Activated CD8-positive, alpha-beta T cell treated with anti-CD3 and anti-CD28 coated beads for 36 hours (primary cell): ENCODE measurements around the gene GPRIN1. TPM values are rescaled to one million over a fixed set of nuclear protein-coding genes. Genes with fewer than 3 reads are reported as not detected.

ENCODE experiments used
- ATAC-seq: fragments of 200-7000 bp; cut with Tn5 transposase; one replicate; pipeline ENCODE4 v1.10.0; 2021; ENCODE audit warnings: mild to moderate bottlenecking, moderate library complexity
- CTCF ChIA-PET: fragments of 350-600 bp; sonication (Branson Sonifier 250); formaldehyde crosslinking; loops from one replicate; lab custom pipeline; 2021; ENCODE audit warnings: antibody characterized with exemption; lab: Charles Lee
- POLR2A ChIA-PET: fragments of 350-600 bp; sonication (Branson Sonifier 250); formaldehyde crosslinking; loops from one replicate; lab custom pipeline; 2021; ENCODE audit warnings: antibody characterized with exemption; lab: Charles Lee
- DNase-seq: peaks from one replicate; pipeline ENCODE4 v3.0.0-alpha.2; 2020
- H3K27ac Mint-ChIP-seq: one replicate; pipeline ENCODE4 v1.8.0; 2021; ENCODE audit warnings: mild to moderate bottlenecking, mixed read lengths
- H3K27me3 Mint-ChIP-seq: one replicate; pipeline ENCODE4 v1.8.0; 2021; ENCODE audit warnings: mixed read lengths
- H3K36me3 Mint-ChIP-seq: one replicate; pipeline ENCODE4 v1.8.0; 2021; ENCODE audit warnings: low read depth, mixed read lengths
- H3K4me1 Mint-ChIP-seq: one replicate; pipeline ENCODE4 v1.8.0; 2021; ENCODE audit warnings: low read depth, mixed read lengths
- H3K4me3 Mint-ChIP-seq: one replicate; pipeline ENCODE4 v1.8.0; 2021; ENCODE audit warnings: mild to moderate bottlenecking, moderate library complexity, mixed read lengths
- H3K9me3 Mint-ChIP-seq: one replicate; pipeline ENCODE4 v1.8.0; 2021; ENCODE audit warnings: mixed read lengths
- CTCF ChIP-seq: fragments of 200-600 bp; IDR thresholded peaks from one replicate; pipeline ENCODE4 v1.8.0; 2022; ENCODE audit warnings: antibody characterized with exemption, mild to moderate bottlenecking
- intact Hi-C: fragments of 100-400 bp; cut with micrococcal nuclease; formaldehyde crosslinking; loops from one replicate; pipeline ENCODE4 v1.10.0; 2022
- total RNA-seq, 2 experiments: library from RNA; stranded (reverse); gene quantifications; one replicate each; pipeline ENCODE4 v1.2.3, GENCODE V29; 2021

The GPRIN1 gene
- total RNA-seq: 1 to 10 TPM; 1.6 to 2.0 TPM

GRCh38 chr5:176609724-176610434 lies at the start of gene GPRIN1:
TSS of gene GPRIN1 (minus strand) at chr5:176610156. CDS start at chr5:176599834, 10,322 bp downstream.
- Mint-ChIP-seq H3K4me3 (peak within 1 kb of the TSS; percentile 80), H3K4me1 (peaks cover 11% of the 10 kb centered on the region), H3K9me3 (no peaks in the 10 kb centered on the region), H3K27ac (no peak within 1 kb of the TSS), H3K36me3 (no peaks in the 10 kb centered on the region), H3K27me3 (peaks cover 25% of the 10 kb centered on the region)
- DNase-seq (peak; percentile 42), ATAC-seq (peak; percentile 90)
- POLR2A ChIA-PET: no interaction called here
- CTCF ChIA-PET: interaction anchor here (1.4 to 2.4 kb wide), 2 partner anchors 14 to 35 kb away, joined by 3 to 6 read pairs; no protein-coding TSS in a partner anchor
- no peak for TF ChIP-seq CTCF
- intact Hi-C loops: no loop called here

GRCh38 chr5:176659512-176659839 lies 49.5 kb upstream of the GPRIN1 start:
- DNase-seq: no peak
- H3K36me3 Mint-ChIP-seq: peaks cover 5% of the 10 kb centered on the region
- H3K4me1 Mint-ChIP-seq: peaks cover 38% of the 10 kb centered on the region
- no peak overlapping the region for H3K4me3 Mint-ChIP-seq
- ChIA-PET CTCF (interaction anchor here (0.8 to 4.8 kb wide), 24 partner anchors 9 to 454 kb away, joined by 3 to 54 read pairs (median 9); partner anchors contain the start of genes CLTB, EIF4E1B, SNCB and TSPAN17), POLR2A (interaction anchor here (0.9 to 2.4 kb wide), 5 partner anchors 9 to 190 kb away, joined by 3 to 9 read pairs (median 4); partner anchors contain the start of gene TSPAN17)
- no peak overlapping the region for H3K27ac Mint-ChIP-seq
- intact Hi-C loops: no loop called here
- TF ChIP-seq CTCF: no peak
- no peak for ATAC-seq
- H3K27me3 Mint-ChIP-seq: peaks cover 7% of the 10 kb centered on the region
- H3K9me3 Mint-ChIP-seq: no peaks in the 10 kb centered on the region

GRCh38 chr5:176658817-176659511 lies 49.0 kb upstream of the GPRIN1 start:
- Mint-ChIP-seq H3K4me3 (peak overlapping the region; percentile 36), H3K27me3 (peaks cover 2% of the 10 kb centered on the region), H3K4me1 (peaks cover 43% of the 10 kb centered on the region), H3K9me3 (no peaks in the 10 kb centered on the region), H3K36me3 (peaks cover 5% of the 10 kb centered on the region), H3K27ac (no peak overlapping the region)
- intact Hi-C loops: no loop called here
- POLR2A ChIA-PET: interaction anchor here (0.9 to 2.4 kb wide), 6 partner anchors 8 to 298 kb away, joined by 3 to 9 read pairs (median 4); partner anchors contain the start of gene TSPAN17
- CTCF ChIA-PET: interaction anchor here (0.8 to 4.8 kb wide), 25 partner anchors 10 to 453 kb away, joined by 3 to 54 read pairs (median 7); partner anchors contain the start of genes CLTB, EIF4E1B, SNCB and TSPAN17
- ATAC-seq (no peak), DNase-seq (peak; percentile 34)
- no peak for TF ChIP-seq CTCF

- peaks cover 10% of the 10 kb centered on the region for H3K36me3 Mint-ChIP-seq
- H3K27me3 Mint-ChIP-seq: no peaks in the 10 kb centered on the region
- peak; percentile 80 for DNase-seq
- H3K27ac Mint-ChIP-seq: no peak overlapping the region
- CTCF ChIA-PET: interaction anchor here (0.7 to 4.8 kb wide), 22 partner anchors 8 to 454 kb away, joined by 3 to 54 read pairs (median 5); partner anchors contain the start of genes CLTB, EIF4E1B, SNCB and TSPAN17
- no peak overlapping the region for H3K4me3 Mint-ChIP-seq
- TF ChIP-seq CTCF: peak; percentile 96
- peaks cover 51% of the 10 kb centered on the region for H3K4me1 Mint-ChIP-seq
- intact Hi-C loops: no loop called here
- POLR2A ChIA-PET: interaction anchor here (1.0 to 1.9 kb wide), 3 partner anchors 7 to 298 kb away, joined by 3 to 10 read pairs (median 5); partner anchors contain the start of gene TSPAN17
- peak; percentile 57 for ATAC-seq
- no peaks in the 10 kb centered on the region for H3K9me3 Mint-ChIP-seq
These were observed 48.1 kb upstream of the GPRIN1 start for GRCh38 chr5:176658007-176658599.
